ENCODE results near the gene TP73. TPM values are rescaled to one million over a fixed set of nuclear protein-coding genes. Genes with fewer than 3 reads are reported as not detected.

TP73 gene
- total RNA-seq, 1 experiment from 2014 or later: 0.82 TPM

DNA sequence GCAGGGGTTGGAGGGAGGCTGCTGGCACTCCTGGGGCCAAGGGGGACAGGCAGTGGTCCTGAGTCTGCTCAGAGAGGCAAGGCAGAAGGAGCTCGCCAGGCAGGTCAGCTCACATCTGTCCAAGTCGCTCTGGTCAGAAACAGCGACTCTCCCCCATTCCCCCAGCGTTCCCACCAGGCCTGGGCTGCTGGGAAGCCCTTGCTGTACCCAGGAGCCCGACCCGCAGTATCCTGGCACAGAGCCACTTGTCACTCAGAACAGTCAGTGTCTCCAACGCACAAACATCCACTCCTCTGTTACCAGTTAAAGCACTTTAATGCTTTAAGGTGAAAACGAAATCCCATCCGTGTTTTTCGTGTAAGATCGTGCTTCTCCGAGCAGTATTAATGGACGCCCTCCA, 83.4 kb downstream of the TP73 start:
- no peak for TF ChIP-seq CTCF (IDR thresholded peaks at IDR 0.05; ENCODE audit: unreplicated experiment)
- no peaks in the 10 kb centered on the region for H3K4me1 Mint-ChIP-seq (ENCODE audit: insufficient read depth, unreplicated experiment)
- peaks cover 17% of the 10 kb centered on the region for H3K36me3 Mint-ChIP-seq (ENCODE audit: insufficient read depth, unreplicated experiment)
- no peaks in the 10 kb centered on the region for H3K27me3 Mint-ChIP-seq (ENCODE audit: insufficient read depth, unreplicated experiment)
- H3K9me3 Mint-ChIP-seq (ENCODE audit: unreplicated experiment): no peaks in the 10 kb centered on the region
- BruUV-seq (replicated peaks): no TSS peak
- ChIA-PET CTCF (interaction anchor here (0.6 to 1.0 kb wide), 2 partner anchors 11 to 264 kb away, joined by 3 to 7 read pairs; no protein-coding TSS in a partner anchor), POLR2A (no interaction called here)
- H3K27ac Mint-ChIP-seq (ENCODE audit: low read depth, unreplicated experiment): no peak overlapping the region
- H3K4me3 Mint-ChIP-seq (ENCODE audit: unreplicated experiment): no peak overlapping the region
- no peak for DNase-seq (ENCODE audit: unreplicated experiment)
- intact Hi-C loops (cut with micrococcal nuclease): no loop called here

DNA sequence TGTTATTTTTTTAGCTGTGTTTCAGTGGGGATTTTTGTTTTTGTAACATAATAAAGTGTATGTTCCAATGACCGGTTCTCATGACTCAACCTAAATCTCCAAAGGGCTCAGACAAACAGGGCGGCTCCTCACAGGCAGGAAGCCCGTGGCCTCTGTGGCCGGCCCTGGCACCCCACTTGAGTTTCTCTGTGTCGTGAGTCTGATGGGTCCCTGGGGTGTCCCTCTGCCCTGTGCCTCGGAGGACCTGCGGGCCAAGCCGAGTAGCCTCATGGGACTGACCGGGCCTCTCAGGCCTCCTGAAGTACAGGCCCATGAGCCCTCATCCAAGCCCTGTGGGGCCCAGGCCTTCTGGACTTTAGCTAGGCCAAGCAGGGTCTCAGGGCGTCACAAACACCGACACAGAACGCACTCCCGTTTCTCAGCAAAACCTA, 83.8 kb downstream of the TP73 start:
- no peak overlapping the region for H3K4me3 Mint-ChIP-seq (ENCODE audit: unreplicated experiment)
- intact Hi-C loops (cut with micrococcal nuclease): no loop called here
- no TSS peak for BruUV-seq (replicated peaks)
- no peaks in the 10 kb centered on the region for H3K9me3 Mint-ChIP-seq (ENCODE audit: unreplicated experiment)
- H3K27me3 Mint-ChIP-seq (ENCODE audit: insufficient read depth, unreplicated experiment): no peaks in the 10 kb centered on the region
- no peak for DNase-seq (ENCODE audit: unreplicated experiment)
- peaks cover 17% of the 10 kb centered on the region for H3K36me3 Mint-ChIP-seq (ENCODE audit: insufficient read depth, unreplicated experiment)
- no peaks in the 10 kb centered on the region for H3K4me1 Mint-ChIP-seq (ENCODE audit: insufficient read depth, unreplicated experiment)
- no peak overlapping the region for H3K27ac Mint-ChIP-seq (ENCODE audit: low read depth, unreplicated experiment)
- CTCF ChIA-PET: interaction anchor here (0.6 to 1.0 kb wide), 3 partner anchors 12 to 265 kb away, joined by 3 to 7 read pairs (median 4); no protein-coding TSS in a partner anchor
- TF ChIP-seq CTCF (IDR thresholded peaks at IDR 0.05; ENCODE audit: unreplicated experiment): no peak
- POLR2A ChIA-PET: no interaction called here

- ChIA-PET CTCF (interaction anchor here (0.6 kb wide), 1 partner anchor 34 kb away, joined by 4 read pairs; no protein-coding TSS in a partner anchor), POLR2A (no interaction called here)
- Mint-ChIP-seq H3K27ac (ENCODE audit: low read depth, unreplicated experiment) (no peak overlapping the region), H3K4me3 (ENCODE audit: unreplicated experiment) (no peak overlapping the region), H3K4me1 (ENCODE audit: insufficient read depth, unreplicated experiment) (no peaks in the 10 kb centered on the region), H3K27me3 (ENCODE audit: insufficient read depth, unreplicated experiment) (no peaks in the 10 kb centered on the region), H3K9me3 (ENCODE audit: unreplicated experiment) (no peaks in the 10 kb centered on the region), H3K36me3 (ENCODE audit: insufficient read depth, unreplicated experiment) (peaks cover 17% of the 10 kb centered on the region)
- no peak for TF ChIP-seq CTCF (IDR thresholded peaks at IDR 0.05; ENCODE audit: unreplicated experiment)
- intact Hi-C loops (cut with micrococcal nuclease): no loop called here
- no peak for DNase-seq (ENCODE audit: unreplicated experiment)
- no TSS peak for BruUV-seq (replicated peaks)
These were observed 84.4 kb downstream of the TP73 start for GRCh38 chr1:3736708-3737107.

- no peaks in the 10 kb centered on the region for H3K9me3 Mint-ChIP-seq (ENCODE audit: unreplicated experiment)
- POLR2A ChIA-PET: no interaction called here
- H3K27ac Mint-ChIP-seq (ENCODE audit: low read depth, unreplicated experiment): no peak overlapping the region
- no peaks in the 10 kb centered on the region for H3K27me3 Mint-ChIP-seq (ENCODE audit: insufficient read depth, unreplicated experiment)
- DNase-seq (ENCODE audit: unreplicated experiment): no peak
- intact Hi-C loops (cut with micrococcal nuclease): no loop called here
- no peaks in the 10 kb centered on the region for H3K4me1 Mint-ChIP-seq (ENCODE audit: insufficient read depth, unreplicated experiment)
- H3K36me3 Mint-ChIP-seq (ENCODE audit: insufficient read depth, unreplicated experiment): peaks cover 31% of the 10 kb centered on the region
- no peak for TF ChIP-seq CTCF (IDR thresholded peaks at IDR 0.05; ENCODE audit: unreplicated experiment)
- no TSS peak for BruUV-seq (replicated peaks)
- no peak overlapping the region for H3K4me3 Mint-ChIP-seq (ENCODE audit: unreplicated experiment)
- CTCF ChIA-PET: interaction anchor here (0.6 kb wide), 2 partner anchors 203 to 248 kb away, joined by 3 read pairs; no protein-coding TSS in a partner anchor
These were observed 86.6 kb downstream of the TP73 start for GRCh38 chr1:3738943-3739342.
